Trophoblast cell (in vitro differentiated cells and primary cell): ENCODE results near the gene SEC16A.

Experiments used
- DNase-seq, 2 donors: peaks; one replicate each; pipeline ENCODE4 v3.0.0-alpha.2; 2016
- H2AFZ ChIP-seq: 2 replicates; pipeline ENCODE4 v1.6.1; 2013; ENCODE audit warnings: low read length, moderate library complexity, mild to moderate bottlenecking; ENCODE audit not compliant: insufficient read depth, poor library complexity
- H2AK5ac ChIP-seq: 2 replicates; pipeline ENCODE4 v1.6.1; 2013; ENCODE audit warnings: mild to moderate bottlenecking, low read length
- H2BK120ac ChIP-seq: 2 replicates; pipeline ENCODE4 v1.6.1; 2013; ENCODE audit warnings: low read length, mild to moderate bottlenecking, moderate library complexity; ENCODE audit not compliant: insufficient read depth, poor library complexity
- H2BK12ac ChIP-seq: 2 replicates; pipeline ENCODE4 v1.6.1; 2013; ENCODE audit warnings: mild to moderate bottlenecking, low read length, moderate library complexity
- H2BK5ac ChIP-seq: 2 replicates; pipeline ENCODE4 v1.6.1; 2013; ENCODE audit warnings: low read length, low read depth, moderate library complexity, mild to moderate bottlenecking; ENCODE audit not compliant: poor library complexity
- H3K14ac ChIP-seq: 2 replicates; pipeline ENCODE4 v1.6.1; 2013; ENCODE audit warnings: mild to moderate bottlenecking, low read length
- H3K18ac ChIP-seq: 2 replicates; pipeline ENCODE4 v1.6.1; 2013; ENCODE audit warnings: mild to moderate bottlenecking, low read length
- H3K23ac ChIP-seq: 2 replicates; pipeline ENCODE4 v1.6.1; 2013; ENCODE audit warnings: low read length
- H3K27ac ChIP-seq: 2 replicates; pipeline ENCODE4 v1.5.1; 2013; ENCODE audit warnings: low read depth, mild to moderate bottlenecking, inconsistent platforms, low read length, moderate library complexity
- H3K27me3 ChIP-seq: 2 replicates; pipeline ENCODE4 v1.6.1; 2013; ENCODE audit warnings: inconsistent platforms, mild to moderate bottlenecking, low read length, moderate library complexity; ENCODE audit not compliant: insufficient read depth
- H3K36me3 ChIP-seq, 2 experiments: 1 replicate in 1 of 2; 2 replicates in 1 of 2; pipeline ENCODE4 v1.6.1; 2013; ENCODE audit warnings: low read length in 2 of 2, mild to moderate bottlenecking in 2 of 2, moderate library complexity in 1 of 2; ENCODE audit not compliant: insufficient read depth in 2 of 2, control insufficient read depth in 1 of 2
- H3K4ac ChIP-seq: 2 replicates; pipeline ENCODE4 v1.6.1; 2013; ENCODE audit warnings: low read depth, mild to moderate bottlenecking, low read length, moderate library complexity
- H3K4me1 ChIP-seq, 2 experiments: 1 replicate in 1 of 2; 2 replicates in 1 of 2; pipeline ENCODE4 v1.6.1; 2013; ENCODE audit warnings: low read length in 2 of 2, mild to moderate bottlenecking in 2 of 2, moderate library complexity in 1 of 2; ENCODE audit not compliant: insufficient read depth in 2 of 2, control insufficient read depth in 1 of 2
- H3K4me2 ChIP-seq: 2 replicates; pipeline ENCODE4 v1.6.1; 2013; ENCODE audit warnings: inconsistent platforms, mild to moderate bottlenecking, low read length, moderate library complexity
- H3K4me3 ChIP-seq: 2 replicates; pipeline ENCODE4 v1.5.1; 2013; ENCODE audit warnings: mild to moderate bottlenecking, low read depth, low read length, inconsistent platforms
- H3K79me1 ChIP-seq: one replicate; pipeline ENCODE4 v1.6.1; 2013; ENCODE audit warnings: low read length
- H3K79me2 ChIP-seq: 2 replicates; pipeline ENCODE4 v1.6.1; 2013; ENCODE audit warnings: low read length, mild to moderate bottlenecking; ENCODE audit not compliant: control insufficient read depth, insufficient read depth, poor library complexity
- H3K9ac ChIP-seq: 2 replicates; pipeline ENCODE4 v1.6.1; 2013; ENCODE audit warnings: mild to moderate bottlenecking, low read length
- H3K9me3 ChIP-seq: 2 replicates; pipeline ENCODE4 v1.6.1; 2013; ENCODE audit warnings: low read depth, mild to moderate bottlenecking, control low read depth, inconsistent platforms, low read length; ENCODE audit not compliant: insufficient read depth
- H4K12ac ChIP-seq: 2 replicates; pipeline ENCODE4 v1.6.1; 2013; ENCODE audit warnings: low read depth, mild to moderate bottlenecking, low read length, moderate library complexity
- H4K8ac ChIP-seq: 2 replicates; pipeline ENCODE4 v1.6.1; 2013; ENCODE audit warnings: low read depth, mild to moderate bottlenecking, low read length, moderate library complexity
- H4K91ac ChIP-seq: one replicate; pipeline ENCODE4 v1.6.1; 2013; ENCODE audit warnings: low read depth, mild to moderate bottlenecking, low read length, moderate library complexity
- WGBS: extraction: QIAGEN DNeasy Blood & Tissue Kit; methylation state at CpG from one replicate; pipeline ENCODE4 v1.1.7; 2013; ENCODE audit warnings: missing lambda C conversion rate; ENCODE audit not compliant: insufficient read length, insufficient coverage; ENCODE audit errors: extremely low coverage; 5-methylcytosine and 5-hydroxymethylcytosine counted together

SEC16A gene

DNA sequence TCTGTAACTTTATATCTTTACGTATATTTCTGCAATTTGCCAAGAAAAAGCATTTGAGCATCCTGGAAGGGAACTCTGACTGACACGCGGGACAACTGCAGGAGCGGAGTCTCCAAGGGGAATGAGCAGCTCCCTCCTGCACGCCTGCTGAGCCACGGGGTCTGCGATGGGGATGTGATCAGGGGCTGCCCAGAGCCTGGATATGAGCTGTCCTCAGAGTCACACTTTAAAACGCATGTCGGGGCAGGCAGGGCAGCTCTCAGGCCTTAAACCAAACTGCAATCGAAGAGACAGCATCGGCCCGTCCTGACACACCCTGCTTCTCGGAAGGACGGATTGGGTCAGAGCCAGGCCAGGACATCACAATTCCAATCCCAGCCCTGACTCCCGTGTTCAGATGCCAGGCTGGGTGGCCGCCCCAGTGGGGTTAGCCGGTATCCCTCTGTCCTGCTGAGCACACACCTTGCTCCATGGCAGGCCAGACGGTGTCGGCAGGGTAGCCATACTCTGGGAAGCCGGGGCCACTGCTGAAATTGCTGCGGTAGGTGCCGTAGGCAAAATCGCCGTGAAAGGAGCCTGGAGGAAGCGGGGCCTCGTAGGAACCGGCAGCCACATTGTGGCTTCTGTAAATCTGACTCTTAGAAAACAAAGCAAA lies 17.2 kb downstream of the SEC16A start:
- no peak overlapping the region for H3K4me3 ChIP-seq
- H3K23ac ChIP-seq: no peak overlapping the region
- no peak overlapping the region for H2AK5ac ChIP-seq
- peaks cover 4% of the 10 kb centered on the region for H3K9me3 ChIP-seq
- H2BK12ac ChIP-seq: no peak overlapping the region
- H3K18ac ChIP-seq: no peak overlapping the region
- H3K79me1 ChIP-seq: no peaks in the 10 kb centered on the region
- H3K4me1 ChIP-seq: no peaks in the 10 kb centered on the region
- no peak for DNase-seq
- no peak overlapping the region for H4K12ac ChIP-seq
- H3K4ac ChIP-seq: no peak overlapping the region
- H4K8ac ChIP-seq: no peak overlapping the region
- no peak overlapping the region for H3K14ac ChIP-seq
- no peaks in the 10 kb centered on the region for H3K27me3 ChIP-seq
- peaks cover 84 to 89% of the 10 kb centered on the region in 2 experiments for H3K36me3 ChIP-seq
- H2AFZ ChIP-seq: no peak overlapping the region
- H2BK120ac ChIP-seq: no peak overlapping the region
- no CpG with 5 or more reads among the region's 27 CpGs for WGBS
- H3K9ac ChIP-seq: no peak overlapping the region
- H4K91ac ChIP-seq: no peak overlapping the region
- no peak overlapping the region for H3K27ac ChIP-seq
- no peaks in the 10 kb centered on the region for H3K79me2 ChIP-seq
- H3K4me2 ChIP-seq: no peak overlapping the region
- no peak overlapping the region for H2BK5ac ChIP-seq

DNA sequence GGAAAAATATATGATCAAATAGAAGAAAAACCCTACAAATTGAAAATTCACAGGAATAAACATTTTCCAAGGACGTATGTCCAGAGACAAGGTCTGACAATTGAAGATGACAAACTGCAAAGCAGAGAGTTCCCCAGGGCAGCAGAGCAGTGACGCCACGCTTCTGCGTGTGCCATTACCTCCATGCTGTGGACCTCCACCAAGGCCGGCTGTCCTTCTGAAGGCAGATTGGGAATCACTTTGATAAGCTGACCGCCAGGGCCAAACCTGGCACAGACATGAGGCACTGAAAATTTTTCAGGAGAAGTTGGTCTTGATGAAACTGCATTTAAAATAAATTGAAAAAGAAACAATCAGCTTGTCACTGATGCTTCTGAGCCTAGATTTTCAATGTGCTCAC lies 18.6 kb downstream of the SEC16A start:
- no peak overlapping the region for H3K23ac ChIP-seq
- H3K18ac ChIP-seq: no peak overlapping the region
- H4K8ac ChIP-seq: no peak overlapping the region
- H3K14ac ChIP-seq: no peak overlapping the region
- no CpG with 5 or more reads among the region's 6 CpGs for WGBS
- no peak overlapping the region for H4K12ac ChIP-seq
- H3K4me1 ChIP-seq: no peaks in the 10 kb centered on the region
- H2BK120ac ChIP-seq: no peak overlapping the region
- H2BK5ac ChIP-seq: no peak overlapping the region
- peaks cover 4% of the 10 kb centered on the region for H3K9me3 ChIP-seq
- H2AFZ ChIP-seq: no peak overlapping the region
- no peak overlapping the region for H2BK12ac ChIP-seq
- H2AK5ac ChIP-seq: no peak overlapping the region
- no peak overlapping the region for H3K4me2 ChIP-seq
- no peak overlapping the region for H3K27ac ChIP-seq
- peaks cover 82 to 85% of the 10 kb centered on the region in 2 experiments for H3K36me3 ChIP-seq
- H3K4ac ChIP-seq: no peak overlapping the region
- no peak for DNase-seq
- H3K79me2 ChIP-seq: no peaks in the 10 kb centered on the region
- H4K91ac ChIP-seq: no peak overlapping the region
- no peak overlapping the region for H3K4me3 ChIP-seq
- no peaks in the 10 kb centered on the region for H3K27me3 ChIP-seq
- no peaks in the 10 kb centered on the region for H3K79me1 ChIP-seq
- no peak overlapping the region for H3K9ac ChIP-seq

DNA sequence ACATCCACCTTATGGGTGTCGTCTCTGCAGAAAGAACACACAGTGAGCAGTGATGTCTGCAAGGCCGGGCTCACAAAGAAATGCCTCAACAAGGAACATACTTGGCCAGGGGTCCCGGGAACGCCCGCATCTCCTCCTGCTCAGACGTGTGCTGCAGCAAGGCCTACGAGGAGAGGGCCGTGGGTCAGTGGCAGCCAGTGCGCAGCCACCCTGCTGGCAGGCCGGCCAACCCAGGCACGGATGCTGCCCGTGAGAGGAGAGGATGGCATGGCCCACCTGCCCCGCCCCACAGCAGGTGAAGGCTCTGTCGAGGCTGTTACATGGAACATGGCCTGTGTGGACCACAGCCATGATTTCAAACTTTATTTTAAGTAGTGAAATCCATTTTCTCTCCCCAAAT lies 19.3 kb downstream of the SEC16A start:
- no peak overlapping the region for H2BK120ac ChIP-seq
- no peaks in the 10 kb centered on the region for H3K79me1 ChIP-seq
- H3K23ac ChIP-seq: no peak overlapping the region
- peaks cover 79 to 86% of the 10 kb centered on the region in 2 experiments for H3K36me3 ChIP-seq
- H3K27me3 ChIP-seq: no peaks in the 10 kb centered on the region
- H2AK5ac ChIP-seq: no peak overlapping the region
- H3K9ac ChIP-seq: no peak overlapping the region
- DNase-seq: no peak
- H3K9me3 ChIP-seq: peaks cover 4% of the 10 kb centered on the region
- no peak overlapping the region for H3K14ac ChIP-seq
- H3K4me2 ChIP-seq: no peak overlapping the region
- no peak overlapping the region for H3K4ac ChIP-seq
- no CpG with 5 or more reads among the region's 14 CpGs for WGBS
- no peak overlapping the region for H4K8ac ChIP-seq
- H4K12ac ChIP-seq: no peak overlapping the region
- H3K4me3 ChIP-seq: no peak overlapping the region
- H3K4me1 ChIP-seq: no peaks in the 10 kb centered on the region
- no peak overlapping the region for H3K27ac ChIP-seq
- no peak overlapping the region for H3K18ac ChIP-seq
- no peak overlapping the region for H2BK5ac ChIP-seq
- no peak overlapping the region for H2AFZ ChIP-seq
- H3K79me2 ChIP-seq: no peaks in the 10 kb centered on the region
- no peak overlapping the region for H2BK12ac ChIP-seq
- H4K91ac ChIP-seq: no peak overlapping the region

DNA sequence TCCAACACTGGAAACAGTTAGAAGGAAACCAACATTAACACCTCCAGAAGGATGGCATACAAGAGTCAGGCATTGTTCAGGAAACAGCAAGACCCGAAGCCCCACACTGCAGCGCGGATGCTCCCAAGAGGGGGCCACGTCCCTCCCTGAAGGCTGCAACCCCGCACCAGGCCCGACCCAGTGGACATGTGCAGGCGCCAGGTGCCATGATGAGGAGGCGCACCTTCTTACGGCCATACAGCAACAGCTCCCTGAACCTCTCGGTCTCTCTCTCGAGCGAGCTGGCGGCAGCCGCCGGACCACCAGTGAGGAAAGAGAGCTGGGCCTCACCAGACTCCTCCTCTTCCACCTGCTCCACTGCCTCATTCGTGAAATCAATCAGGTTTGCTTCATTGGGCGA lies 20.2 kb downstream of the SEC16A start:
- no peaks in the 10 kb centered on the region for H3K79me2 ChIP-seq
- no CpG with 5 or more reads among the region's 17 CpGs for WGBS

More for the DNA sequence above, 20.2 kb downstream of the SEC16A start:
- H2BK5ac ChIP-seq: no peak overlapping the region
- H3K4ac ChIP-seq: no peak overlapping the region
- no peak overlapping the region for H4K12ac ChIP-seq
- H3K4me3 ChIP-seq: no peak overlapping the region
- no peaks in the 10 kb centered on the region for H3K4me1 ChIP-seq
- H3K18ac ChIP-seq: no peak overlapping the region
- no peak overlapping the region for H3K9ac ChIP-seq
- H2BK120ac ChIP-seq: no peak overlapping the region
- H3K9me3 ChIP-seq: peaks cover 4% of the 10 kb centered on the region
- H3K23ac ChIP-seq: no peak overlapping the region
- no peak overlapping the region for H3K14ac ChIP-seq
- H3K27ac ChIP-seq: no peak overlapping the region
- no peak overlapping the region for H4K91ac ChIP-seq
- H3K36me3 ChIP-seq: peaks cover 80 to 85% of the 10 kb centered on the region in 2 experiments
- no peaks in the 10 kb centered on the region for H3K79me1 ChIP-seq
- DNase-seq: no peak
- H3K4me2 ChIP-seq: no peak overlapping the region
- H2BK12ac ChIP-seq: no peak overlapping the region
- no peak overlapping the region for H4K8ac ChIP-seq
- no peak overlapping the region for H2AK5ac ChIP-seq
- no peak overlapping the region for H2AFZ ChIP-seq
- no peaks in the 10 kb centered on the region for H3K27me3 ChIP-seq
